Adrenal gland (tissue), 5 donors: Measurements from ENCODE around the gene EFNA5.

ENCODE experiments used
- POLR2A ChIP-seq, 2 donors: fragments of 450-650 bp; IDR thresholded peaks; one replicate each; pipeline ENCODE4 v1.6.1; 2017; ENCODE audit warnings: antibody characterized with exemption in 2 of 2, mild to moderate bottlenecking in 2 of 2, moderate library complexity in 1 of 2
- TF ChIP-seq, protein P1 (sequence below), 6 experiments: fragments of 450-650 bp in 4 of 6; fragments of 200-600 bp in 2 of 6; sonication (generic) in 1 of 6; IDR thresholded peaks; 1 replicate in 5 of 6; 2 replicates in 1 of 6; pipeline versions ENCODE4 v1.5.1 to v1.8.0; 2016 to 2021; ENCODE audit warnings: antibody characterized with exemption in 6 of 6, mild to moderate bottlenecking in 2 of 6, moderate library complexity in 1 of 6
- donor health status: DM: no; HTN: no; CAD: no.

- no peak for TF ChIP-seq POLR2A (IDR thresholded peaks at IDR 0.05)
- TF ChIP-seq, protein P1, sequence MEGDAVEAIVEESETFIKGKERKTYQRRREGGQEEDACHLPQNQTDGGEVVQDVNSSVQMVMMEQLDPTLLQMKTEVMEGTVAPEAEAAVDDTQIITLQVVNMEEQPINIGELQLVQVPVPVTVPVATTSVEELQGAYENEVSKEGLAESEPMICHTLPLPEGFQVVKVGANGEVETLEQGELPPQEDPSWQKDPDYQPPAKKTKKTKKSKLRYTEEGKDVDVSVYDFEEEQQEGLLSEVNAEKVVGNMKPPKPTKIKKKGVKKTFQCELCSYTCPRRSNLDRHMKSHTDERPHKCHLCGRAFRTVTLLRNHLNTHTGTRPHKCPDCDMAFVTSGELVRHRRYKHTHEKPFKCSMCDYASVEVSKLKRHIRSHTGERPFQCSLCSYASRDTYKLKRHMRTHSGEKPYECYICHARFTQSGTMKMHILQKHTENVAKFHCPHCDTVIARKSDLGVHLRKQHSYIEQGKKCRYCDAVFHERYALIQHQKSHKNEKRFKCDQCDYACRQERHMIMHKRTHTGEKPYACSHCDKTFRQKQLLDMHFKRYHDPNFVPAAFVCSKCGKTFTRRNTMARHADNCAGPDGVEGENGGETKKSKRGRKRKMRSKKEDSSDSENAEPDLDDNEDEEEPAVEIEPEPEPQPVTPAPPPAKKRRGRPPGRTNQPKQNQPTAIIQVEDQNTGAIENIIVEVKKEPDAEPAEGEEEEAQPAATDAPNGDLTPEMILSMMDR (IDR thresholded peaks at IDR 0.05): no peak
These were observed 46.5 kb downstream of the EFNA5 start for GRCh38 chr5:107624235-107624634.
